HS-5 (cell line): ENCODE measurements around the gene OR6C65.
"Not testable (repeated sequence)": the region's sequence is repeated elsewhere in the genome, so short reads cannot be mapped to it uniquely, and the experiment has no call there.

Experiments
- DNase-seq: peaks from one replicate; pipeline ENCODE4 v3.0.0-alpha.2; 2012; ENCODE audit warnings: low read depth

Gene OR6C65

DNA sequence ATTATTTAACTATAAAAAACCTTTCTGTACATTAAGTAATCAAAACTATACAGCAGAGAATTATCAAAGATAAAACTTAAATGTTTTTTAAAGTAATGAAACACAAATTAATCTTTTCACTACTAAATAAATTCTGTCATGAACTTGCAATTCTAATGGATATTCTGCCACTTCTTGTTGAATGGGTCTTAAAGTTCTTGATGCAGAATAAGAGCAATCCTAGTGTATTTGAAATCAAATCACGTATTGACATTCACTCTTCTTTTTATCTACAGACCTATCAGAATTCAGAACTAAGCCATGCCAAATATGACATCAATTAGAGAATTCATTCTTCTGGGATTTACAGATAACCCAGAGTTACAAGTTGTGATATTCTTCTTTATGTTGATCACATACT is at the start of gene OR6C65:
TSS of gene OR6C65 (plus strand) at position 301 of the 400 bp plus-strand sequence. CDS start at position 301, 0 bp downstream.
- no peak for DNase-seq

DNA sequence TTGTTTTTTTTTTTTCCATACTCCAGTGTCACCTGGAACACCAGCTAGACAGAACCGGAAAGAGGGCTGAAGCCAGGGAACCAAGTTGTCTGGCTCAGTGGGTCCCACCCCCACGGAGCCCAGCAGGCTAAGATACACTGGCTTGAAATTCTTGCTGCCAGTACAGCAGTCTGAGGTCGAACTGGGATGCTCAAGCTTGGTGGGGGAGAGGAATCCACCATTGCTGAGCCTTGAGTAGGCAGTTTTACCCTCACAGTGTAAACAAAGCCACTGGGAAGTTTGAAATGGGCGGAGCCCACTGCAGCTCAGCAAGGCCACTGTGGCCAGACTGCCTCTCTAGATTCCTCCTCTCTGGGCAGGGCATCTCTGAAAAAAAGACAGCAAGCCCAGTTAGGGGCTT is 45.0 kb upstream of the OR6C65 start:
- DNase-seq = not testable (repeated sequence)

DNA sequence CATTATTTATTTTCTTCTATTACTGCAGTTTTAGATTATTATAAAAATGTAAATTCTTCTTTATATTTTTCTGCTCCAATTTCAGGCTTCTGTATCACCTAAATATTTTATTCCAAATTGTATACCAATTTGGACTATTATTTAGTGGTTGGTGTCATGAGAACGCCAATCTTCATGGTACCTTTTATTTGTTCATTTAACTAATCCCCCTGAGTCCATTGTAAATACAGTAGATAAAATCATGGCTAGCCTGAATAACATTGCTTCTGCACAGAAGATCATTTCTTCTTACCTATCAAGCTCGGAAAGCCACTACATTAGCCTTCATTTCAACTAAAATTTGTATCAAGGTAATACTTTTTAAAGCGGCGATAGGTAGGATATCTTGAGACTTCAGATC is 37.7 kb upstream of the OR6C65 start, which contains the start of gene OR6C75:
TSS of gene OR6C75 (plus strand) at position 301 of the 400 bp plus-strand sequence. CDS start 2,136 bp downstream, outside the sequence.
- DNase-seq = no peak

DNA sequence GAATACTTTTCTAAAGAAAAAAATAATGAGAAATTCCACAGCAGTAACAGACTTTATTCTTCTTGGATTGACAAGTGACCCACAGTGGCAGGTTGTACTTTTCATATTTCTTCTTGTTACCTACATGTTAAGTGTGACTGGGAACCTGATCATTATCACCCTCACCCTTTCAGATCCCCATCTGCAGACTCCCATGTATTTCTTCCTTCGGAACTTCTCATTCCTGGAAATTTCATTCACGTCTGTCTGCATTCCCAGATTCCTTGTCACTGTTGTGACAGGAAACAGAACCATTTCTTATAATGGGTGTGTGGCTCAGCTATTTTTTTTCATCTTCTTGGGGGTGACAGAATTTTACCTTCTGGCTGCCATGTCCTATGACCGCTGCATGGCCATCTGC is 35.2 kb upstream of the OR6C65 start:
- no peak for DNase-seq

DNA sequence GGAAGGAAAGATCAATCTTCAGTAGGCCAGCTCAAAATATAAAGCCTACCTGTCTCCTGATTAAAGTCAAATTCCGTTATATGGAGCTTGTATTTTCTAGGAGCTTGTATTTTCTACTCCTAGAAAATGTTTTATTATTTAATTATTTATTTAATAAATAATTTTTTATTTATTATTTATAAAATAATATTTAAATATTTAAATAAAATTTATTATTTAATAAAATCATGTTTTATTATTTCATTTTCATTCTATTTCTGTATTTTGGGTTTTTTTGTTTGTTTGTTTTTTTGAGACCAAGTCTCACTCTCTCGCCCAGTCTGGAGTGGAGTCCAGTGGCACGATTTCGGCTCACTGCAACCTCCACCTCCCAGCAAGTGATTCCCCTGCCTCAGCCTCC is 27.8 kb upstream of the OR6C65 start:
- DNase-seq = no peak

DNA sequence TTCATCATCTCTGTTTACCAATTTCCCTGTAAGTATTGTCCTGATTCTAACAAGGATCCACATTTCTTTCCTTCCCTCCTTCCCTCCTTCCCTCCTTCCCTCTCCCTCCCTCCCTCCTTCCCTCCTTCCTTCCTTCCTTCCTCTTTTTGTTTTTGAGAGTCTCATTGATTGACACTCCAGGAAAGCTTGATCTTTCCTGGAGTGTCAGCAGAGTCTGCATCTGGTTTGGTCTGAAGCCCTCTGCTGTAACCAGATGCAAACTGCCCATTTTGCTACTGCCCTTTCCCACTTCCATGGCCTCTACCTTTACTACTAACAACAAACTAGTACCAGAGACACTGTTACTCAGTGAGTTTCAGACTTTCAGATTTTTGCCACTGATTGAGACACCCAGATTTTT is 14.4 kb upstream of the OR6C65 start:
- no peak for DNase-seq

DNA sequence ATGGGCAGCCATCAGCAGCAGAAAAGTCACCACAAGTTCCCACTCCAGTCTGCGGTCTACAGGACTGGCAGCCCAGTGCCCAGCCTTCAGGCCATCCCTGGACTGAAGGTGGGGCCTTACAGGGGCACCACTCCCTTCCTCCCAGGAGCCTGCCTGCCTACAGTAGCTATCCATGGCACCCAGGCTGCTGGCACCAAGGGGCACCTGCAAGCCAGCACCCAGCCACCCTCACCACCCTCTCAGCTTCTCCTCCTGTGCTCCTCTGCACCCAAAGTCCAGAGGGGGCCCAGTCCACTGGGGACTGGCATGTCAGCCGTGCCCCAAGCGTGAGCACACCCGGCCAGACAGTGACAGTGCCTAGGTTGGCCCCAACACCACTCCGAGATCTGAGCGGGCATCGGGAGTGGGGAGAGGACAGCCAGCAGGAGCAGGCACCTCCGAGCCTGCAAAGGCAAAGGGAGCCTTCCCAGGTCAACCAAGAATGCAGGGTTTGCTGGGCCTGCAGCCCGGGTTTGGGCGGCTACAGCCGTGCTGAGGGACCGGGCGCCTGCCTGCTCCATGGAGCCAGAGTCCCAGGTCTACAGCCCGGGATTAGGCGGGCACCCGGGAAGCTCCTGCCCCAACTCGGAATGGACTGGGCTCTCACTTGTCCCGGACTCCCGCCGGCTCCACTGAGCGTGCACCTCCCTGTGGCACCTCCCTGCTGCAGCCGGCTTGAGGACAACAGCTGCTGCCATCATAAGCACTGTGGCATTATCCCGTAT is 8.1 kb upstream of the OR6C65 start:
- no peak for DNase-seq

DNA sequence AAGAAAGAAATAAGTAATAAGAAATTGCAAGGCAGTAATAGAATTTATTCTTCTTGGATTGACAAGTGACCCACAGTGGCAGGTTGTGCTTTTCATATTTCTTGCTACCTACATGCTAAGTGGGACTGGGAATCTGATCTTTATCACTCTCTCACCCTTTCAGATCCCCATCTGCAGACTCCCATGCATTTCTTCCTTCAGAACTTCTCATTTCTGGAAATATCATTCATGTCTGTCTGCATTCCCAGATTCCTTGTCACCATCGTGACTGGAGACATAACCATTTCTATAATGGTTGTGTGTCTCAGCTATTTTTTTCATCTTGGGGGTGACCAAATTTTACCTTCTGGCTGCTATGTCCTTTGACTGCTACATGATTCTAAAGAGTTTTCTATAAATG is 4.0 kb upstream of the OR6C65 start:
- no peak for DNase-seq

DNA sequence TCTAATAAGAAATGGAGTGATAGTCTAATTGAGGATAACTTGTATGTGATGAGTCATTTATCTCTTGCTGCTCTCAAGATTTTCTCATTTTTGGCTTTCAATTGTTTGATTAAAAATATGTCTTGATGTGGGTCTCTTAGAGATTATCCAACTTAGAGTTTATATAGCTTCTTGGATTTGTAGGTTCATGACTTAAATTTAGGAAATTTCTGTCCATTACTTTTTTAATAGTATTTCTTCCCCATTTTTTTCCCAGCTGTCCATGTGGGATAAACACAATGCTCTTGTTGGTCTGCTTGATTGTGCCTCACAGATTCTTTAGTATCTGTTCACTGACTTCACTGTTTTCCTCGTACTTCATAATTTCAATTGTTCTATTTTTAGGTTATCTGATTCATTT is 7.5 kb downstream of the OR6C65 start:
- DNase-seq = no peak

DNA sequence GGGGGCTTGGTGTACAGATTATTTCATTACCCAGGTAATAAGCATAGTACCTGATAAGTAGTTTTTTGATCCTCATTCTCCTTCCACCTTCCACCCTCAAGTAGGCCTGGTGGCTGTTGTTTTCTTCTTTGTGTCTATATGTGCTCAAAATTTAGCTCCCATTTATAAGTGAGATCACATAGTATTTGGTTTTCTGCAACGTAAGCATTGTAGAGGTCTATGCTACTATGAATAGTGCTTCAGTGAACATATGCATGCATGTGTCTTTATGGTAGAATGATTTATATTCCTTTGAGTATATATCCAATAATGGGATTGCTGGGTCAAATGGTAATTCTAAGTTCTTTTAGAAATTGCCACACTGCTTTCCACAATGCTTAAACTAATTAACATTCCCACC is 8.8 kb downstream of the OR6C65 start:
- DNase-seq = not testable (repeated sequence)

DNA sequence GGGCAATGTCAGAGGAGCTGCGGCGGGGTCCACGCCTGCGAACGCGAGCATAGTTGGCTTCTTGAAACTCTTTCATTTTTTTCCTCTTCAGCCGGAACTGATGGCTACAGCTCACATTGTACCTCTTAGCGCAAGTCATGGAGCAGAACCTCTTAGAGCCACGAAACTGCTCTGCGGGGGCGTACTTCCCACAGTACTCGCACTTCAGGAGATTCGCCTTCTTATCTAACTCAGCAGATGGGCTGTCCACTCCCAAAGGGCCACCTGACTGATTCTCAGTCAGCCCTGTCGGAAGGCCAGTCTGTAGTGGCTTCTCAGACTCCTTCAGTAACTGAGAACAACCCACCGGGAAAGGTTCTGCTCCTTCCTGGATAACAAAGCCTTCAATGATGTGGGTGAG is 11.8 kb downstream of the OR6C65 start:
- not testable (repeated sequence) for DNase-seq

DNA sequence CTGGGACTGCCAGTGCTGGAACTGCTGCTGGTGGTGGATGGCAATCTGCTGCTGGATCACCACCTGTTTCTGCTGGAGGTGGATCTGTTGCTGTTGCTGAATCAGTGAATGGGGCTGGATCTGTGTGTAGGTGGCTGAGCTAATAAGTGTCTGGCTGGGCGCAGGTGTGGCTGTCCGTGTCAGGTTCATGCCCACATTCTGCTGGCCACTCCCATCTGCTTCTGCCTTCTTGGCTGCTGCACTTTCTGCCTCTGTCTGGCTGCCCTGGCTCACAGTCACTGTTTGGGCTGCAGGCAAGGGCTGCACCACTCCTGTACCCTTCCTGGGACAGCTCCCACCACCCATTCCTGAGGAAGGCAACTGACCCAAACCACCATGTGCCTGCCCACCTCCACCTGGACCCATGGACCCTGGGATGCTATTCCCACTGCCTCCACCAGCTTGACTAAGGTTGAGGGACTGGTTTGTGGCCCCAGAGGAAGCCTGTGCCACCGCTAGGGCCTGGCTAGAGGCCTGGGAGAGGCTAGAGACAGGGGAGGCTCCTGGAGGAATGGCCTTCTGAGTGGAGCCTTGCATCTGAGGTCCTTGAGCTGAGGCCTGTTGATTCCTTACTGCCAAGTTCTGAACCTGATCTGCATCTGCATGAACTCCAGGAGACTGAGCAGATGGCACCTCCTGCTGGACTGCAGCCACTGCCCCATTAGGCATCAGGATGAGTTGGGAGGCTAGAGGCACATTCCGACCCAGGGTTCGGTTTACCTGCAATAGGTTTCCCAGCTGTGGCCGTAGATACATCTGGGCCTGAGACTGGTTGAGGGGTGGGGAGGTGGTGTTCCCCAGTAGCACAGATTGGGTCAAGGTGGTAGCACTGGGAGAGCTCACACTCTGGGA is 13.4 kb downstream of the OR6C65 start:
- not testable (repeated sequence) for DNase-seq

DNA sequence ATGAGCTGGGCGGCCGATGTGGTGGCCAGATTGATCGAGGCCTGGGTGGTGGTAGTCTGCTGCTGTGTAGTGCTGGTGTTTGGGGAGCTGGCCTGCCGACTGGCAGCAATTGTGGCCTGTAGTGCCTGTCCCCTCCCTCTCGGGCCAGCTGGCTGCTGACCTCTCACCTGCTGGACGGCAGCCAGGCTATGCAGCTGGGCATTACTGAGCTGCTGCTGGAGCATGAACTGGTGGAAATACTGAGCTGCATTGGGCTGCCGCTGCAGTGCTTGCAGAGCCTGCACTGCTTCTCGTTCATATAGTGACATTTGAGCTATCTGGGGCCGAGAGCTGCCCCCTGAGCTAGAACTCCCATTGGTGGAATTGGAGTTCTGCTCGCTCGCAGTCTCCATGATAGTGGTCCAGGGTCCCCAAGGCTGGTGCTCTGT is 14.1 kb downstream of the OR6C65 start:
- DNase-seq = not testable (repeated sequence)

DNA sequence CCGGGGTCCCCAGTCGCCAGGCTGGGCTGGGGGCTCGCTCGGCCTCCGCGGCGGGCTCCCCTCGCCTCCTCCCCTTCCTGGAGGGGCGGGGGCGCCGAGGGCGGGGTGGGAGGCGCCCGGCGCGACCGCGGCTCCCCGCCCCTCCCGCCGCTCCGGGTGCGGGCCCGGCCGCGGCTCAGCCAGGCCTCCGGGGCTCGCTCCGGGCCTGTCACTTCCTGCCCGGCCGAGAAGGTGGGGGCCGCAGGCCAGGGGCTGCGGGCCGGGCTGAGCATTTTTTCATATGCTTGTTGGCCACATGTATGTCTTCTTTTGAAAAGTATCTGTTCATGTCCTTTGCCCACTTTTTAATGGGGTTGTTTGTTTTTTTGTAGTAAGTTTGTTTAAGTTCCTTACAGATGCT is 14.6 kb downstream of the OR6C65 start:
- DNase-seq = not testable (repeated sequence)

DNA sequence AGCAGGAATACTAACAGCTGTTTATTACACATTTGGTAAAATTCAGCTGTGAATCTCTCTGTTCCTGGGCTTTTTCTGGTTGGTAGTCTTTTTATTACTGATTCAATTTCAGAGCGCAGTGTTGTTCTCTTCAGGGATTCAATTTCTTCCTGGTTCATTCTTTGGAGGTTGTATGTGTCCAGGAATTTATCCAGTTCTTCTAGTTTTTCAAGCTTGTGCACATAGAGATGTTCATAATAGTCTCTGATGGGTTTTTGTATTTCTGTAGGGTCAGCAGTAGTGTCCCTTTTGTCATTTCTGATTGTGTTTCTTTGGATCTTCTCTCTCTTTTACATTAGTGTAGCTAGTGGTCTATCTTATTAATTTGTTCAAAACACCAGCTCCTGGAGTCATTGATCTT is 16.6 kb downstream of the OR6C65 start:
- DNase-seq = no peak

DNA sequence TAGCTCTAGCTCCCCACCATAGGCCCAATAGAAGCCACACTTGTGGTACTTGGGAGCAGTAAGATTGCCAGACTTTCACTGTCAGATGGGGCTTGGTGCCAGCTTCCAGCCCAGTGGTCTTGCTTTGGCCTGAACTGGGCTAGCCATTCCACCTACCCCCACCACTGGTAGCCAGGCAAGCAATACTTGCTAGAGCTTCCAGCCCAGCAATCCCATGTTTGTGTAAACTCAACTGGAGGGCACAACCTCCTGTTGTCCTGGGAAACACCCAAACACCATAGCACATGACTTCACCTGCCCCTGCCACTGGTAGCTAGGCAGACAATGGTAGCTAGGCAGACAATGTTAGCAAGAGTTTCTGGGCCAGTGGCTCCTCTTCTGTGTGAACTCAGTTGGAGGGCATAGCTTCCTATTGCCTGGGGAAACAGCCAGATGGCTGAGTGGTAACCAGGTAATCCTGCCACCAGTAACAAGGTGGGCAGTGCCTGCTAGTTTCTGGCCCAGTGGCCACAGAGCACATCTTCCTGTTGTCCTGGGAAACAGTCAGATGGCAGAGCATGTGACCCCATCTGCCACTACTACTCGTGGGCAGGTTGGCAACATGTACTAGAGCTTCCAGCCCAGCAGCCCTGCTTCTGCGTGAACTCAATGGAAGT is 20.1 kb downstream of the OR6C65 start:
- DNase-seq = no peak

DNA sequence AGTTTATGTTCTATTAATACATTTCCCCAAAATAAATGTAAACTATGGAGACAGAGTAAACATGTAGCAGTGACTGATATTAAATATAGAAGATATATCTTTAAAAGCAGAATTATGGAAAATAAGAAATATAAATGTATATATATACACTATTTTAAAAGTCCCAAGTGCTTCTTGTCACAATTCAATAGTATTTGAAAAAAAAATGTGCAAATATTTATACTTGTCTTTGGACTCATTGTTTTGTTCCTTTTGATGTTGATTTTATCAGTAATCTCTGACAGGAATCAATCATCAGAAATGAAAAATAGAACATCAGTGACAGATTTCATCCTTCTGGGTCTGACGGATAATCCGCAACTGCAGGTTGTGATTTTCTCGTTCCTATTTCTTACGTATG is 25.6 kb downstream of the OR6C65 start, which contains the start of gene OR6C76:
TSS of gene OR6C76 (plus strand) at position 301 of the 400 bp plus-strand sequence. CDS start at position 301, 0 bp downstream.
- DNase-seq = no peak

DNA sequence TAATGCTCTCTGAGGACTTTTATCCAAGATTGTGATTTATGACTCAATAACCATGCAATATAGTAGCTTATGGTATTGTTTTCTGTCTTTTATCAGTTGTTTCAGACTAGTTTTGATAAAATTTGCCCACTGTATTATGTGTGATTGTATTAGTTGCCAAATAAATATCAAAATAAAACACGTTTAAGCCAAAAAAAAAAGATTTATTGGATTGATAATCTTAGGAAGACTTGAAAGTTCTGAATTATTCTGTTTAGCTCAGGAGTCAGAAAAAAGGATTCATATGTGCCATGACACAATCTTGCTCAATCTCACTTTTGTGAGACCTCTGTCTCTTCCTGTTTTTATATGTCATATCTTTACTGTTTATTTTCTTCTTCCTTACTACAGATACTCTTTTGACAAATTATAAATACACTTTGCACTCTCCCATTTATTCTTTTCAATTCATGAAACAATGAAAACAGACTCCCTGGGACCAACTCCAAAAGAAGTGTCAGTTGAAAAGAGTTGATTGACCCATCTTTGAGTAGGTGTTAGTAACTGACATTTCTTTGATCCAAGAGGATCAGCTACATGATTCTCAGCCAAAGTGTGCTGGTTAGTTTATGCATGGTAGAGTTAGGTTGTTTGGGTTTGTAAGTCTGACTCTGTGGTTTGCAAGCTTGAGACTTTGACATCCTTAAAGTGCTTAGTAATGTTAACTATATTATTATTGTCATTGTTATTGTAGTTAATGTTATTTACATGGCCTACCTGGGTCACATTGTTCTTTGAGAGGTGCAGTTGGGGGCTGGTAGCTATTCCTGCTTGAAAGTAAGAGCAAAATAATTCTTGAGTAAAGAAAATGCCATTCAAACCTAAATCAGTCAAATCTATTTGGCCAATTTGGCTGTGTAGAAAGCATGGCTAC is 28.3 kb downstream of the OR6C65 start:
- no peak for DNase-seq

DNA sequence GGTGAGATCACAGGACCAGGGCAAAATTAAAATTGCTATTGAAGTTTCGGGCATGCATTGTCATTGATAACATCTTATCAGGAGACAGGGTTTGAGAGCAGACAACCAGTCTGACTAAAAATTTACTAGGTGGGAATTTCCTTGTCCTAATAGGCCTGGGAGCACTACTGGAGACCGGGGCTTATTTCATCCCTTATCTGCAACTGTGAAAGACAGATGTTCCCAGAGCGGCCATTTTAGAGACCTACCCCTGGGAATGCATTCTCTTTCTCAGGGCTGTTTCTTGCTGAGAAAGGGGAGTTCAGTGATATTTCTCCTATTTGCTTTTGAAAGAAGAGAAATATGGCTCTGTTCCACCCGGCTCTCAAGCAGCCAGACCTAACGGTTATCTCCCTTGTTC is 40.9 kb downstream of the OR6C65 start:
- not testable (repeated sequence) for DNase-seq

DNA sequence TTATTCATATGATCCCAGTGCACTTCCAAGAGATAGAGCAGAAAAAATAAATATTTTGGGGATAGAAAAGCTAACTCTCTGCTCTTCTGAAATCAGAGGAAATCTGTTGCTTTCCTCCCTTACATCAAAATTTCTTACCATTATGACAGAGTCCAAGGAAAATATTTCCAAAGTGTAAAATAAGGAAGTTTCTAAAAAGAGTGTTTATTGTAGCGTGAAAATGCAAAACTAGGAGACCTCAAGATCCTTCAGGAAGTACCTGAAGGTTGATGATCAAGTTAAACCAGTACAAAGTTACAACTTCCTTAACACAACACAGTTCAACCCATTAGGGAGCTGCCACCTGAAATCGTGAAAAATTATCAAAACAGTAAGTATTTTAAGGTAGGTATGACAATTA is 43.4 kb downstream of the OR6C65 start, which contains the start of gene OR6C2:
TSS of gene OR6C2 (plus strand) at position 301 of the 400 bp plus-strand sequence. CDS start 8,138 bp downstream, outside the sequence.
- no peak for DNase-seq

DNA sequence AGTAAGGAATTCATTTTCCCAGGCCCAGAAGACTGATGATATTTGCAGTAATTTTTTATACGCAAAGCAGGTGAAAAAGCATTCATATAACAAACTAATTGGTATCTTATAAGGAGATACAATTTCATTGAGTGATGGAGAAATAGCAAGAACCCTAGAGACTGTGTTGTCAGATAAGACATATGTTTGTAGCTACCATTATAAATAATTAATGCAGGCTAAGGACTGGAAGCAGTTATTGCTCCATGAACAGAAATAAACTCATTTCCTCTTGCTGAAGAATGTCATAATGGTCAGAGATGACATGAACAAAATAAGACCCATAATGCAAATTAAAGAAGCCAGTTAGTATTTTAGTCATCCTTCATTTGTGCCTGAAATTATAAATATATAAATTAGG is 45.0 kb downstream of the OR6C65 start:
- DNase-seq = no peak
